ENCODE data around the gene OBSCN.

DNA sequence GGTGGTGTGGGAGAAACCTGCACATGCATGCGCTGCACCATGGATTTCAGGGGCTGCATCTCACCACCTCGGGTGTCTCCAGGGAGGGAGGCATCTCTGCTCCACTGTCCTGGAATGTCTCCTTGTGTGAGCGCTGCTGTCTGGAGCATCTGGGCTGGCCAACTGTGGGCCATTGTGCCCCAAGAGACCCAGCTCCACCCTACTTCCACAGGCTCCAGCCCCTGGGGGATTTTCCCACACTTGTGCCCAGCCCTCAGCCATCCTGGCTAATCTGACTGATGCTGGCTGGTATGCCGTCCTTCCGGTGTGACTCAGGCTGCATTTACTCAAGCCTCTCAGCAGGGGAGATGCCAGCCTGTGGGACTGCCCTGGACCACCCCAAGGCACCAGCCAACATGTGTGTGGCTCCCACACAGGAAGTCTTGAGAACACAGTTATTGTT, 136.8 kb downstream of the OBSCN start:
- TF ChIP-seq, protein P1, sequence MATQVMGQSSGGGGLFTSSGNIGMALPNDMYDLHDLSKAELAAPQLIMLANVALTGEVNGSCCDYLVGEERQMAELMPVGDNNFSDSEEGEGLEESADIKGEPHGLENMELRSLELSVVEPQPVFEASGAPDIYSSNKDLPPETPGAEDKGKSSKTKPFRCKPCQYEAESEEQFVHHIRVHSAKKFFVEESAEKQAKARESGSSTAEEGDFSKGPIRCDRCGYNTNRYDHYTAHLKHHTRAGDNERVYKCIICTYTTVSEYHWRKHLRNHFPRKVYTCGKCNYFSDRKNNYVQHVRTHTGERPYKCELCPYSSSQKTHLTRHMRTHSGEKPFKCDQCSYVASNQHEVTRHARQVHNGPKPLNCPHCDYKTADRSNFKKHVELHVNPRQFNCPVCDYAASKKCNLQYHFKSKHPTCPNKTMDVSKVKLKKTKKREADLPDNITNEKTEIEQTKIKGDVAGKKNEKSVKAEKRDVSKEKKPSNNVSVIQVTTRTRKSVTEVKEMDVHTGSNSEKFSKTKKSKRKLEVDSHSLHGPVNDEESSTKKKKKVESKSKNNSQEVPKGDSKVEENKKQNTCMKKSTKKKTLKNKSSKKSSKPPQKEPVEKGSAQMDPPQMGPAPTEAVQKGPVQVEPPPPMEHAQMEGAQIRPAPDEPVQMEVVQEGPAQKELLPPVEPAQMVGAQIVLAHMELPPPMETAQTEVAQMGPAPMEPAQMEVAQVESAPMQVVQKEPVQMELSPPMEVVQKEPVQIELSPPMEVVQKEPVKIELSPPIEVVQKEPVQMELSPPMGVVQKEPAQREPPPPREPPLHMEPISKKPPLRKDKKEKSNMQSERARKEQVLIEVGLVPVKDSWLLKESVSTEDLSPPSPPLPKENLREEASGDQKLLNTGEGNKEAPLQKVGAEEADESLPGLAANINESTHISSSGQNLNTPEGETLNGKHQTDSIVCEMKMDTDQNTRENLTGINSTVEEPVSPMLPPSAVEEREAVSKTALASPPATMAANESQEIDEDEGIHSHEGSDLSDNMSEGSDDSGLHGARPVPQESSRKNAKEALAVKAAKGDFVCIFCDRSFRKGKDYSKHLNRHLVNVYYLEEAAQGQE (IDR thresholded peaks at IDR 0.05; ENCODE audit: insufficient read depth in 1 of 2, low read depth in 2 of 2, low read length in 1 of 2), result no peak
- TF ChIP-seq, protein P2, sequence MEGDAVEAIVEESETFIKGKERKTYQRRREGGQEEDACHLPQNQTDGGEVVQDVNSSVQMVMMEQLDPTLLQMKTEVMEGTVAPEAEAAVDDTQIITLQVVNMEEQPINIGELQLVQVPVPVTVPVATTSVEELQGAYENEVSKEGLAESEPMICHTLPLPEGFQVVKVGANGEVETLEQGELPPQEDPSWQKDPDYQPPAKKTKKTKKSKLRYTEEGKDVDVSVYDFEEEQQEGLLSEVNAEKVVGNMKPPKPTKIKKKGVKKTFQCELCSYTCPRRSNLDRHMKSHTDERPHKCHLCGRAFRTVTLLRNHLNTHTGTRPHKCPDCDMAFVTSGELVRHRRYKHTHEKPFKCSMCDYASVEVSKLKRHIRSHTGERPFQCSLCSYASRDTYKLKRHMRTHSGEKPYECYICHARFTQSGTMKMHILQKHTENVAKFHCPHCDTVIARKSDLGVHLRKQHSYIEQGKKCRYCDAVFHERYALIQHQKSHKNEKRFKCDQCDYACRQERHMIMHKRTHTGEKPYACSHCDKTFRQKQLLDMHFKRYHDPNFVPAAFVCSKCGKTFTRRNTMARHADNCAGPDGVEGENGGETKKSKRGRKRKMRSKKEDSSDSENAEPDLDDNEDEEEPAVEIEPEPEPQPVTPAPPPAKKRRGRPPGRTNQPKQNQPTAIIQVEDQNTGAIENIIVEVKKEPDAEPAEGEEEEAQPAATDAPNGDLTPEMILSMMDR (IDR thresholded peaks at IDR 0.05), result no peak
